SK-MEL-5 (cell line): Measurements from ENCODE around the gene MYBPC1. TPM values are rescaled to one million over a fixed set of nuclear protein-coding genes. Genes with fewer than 3 reads are reported as not detected.
"Not testable (repeated sequence)": the region's sequence is repeated elsewhere in the genome, so short reads cannot be mapped to it uniquely, and the experiment has no call there.

ENCODE experiments used
- DNase-seq: peaks from one replicate; pipeline ENCODE4 v3.0.0-alpha.2; 2016; ENCODE audit warnings: low read depth, low spot score
- in situ Hi-C: cut with HindIII; loops from 2 replicates; pipeline ENCODE4 v1.10.0; 2016; ENCODE audit warnings: low sequenced_read_pairs, high pct_unique_total_duplicates, low pct_unique_long_range_greater_than_20kb
- total RNA-seq: library from RNA; depleted of rRNA; stranded (reverse); fragments of >200 nt; shearing (Covaris generic); gene quantifications from 2 replicates; pipeline ENCODE4 v1.2.3, GENCODE V29; 2014

The MYBPC1 gene
- total RNA-seq, 1 experiment from 2014 or later, result not detected

DNA sequence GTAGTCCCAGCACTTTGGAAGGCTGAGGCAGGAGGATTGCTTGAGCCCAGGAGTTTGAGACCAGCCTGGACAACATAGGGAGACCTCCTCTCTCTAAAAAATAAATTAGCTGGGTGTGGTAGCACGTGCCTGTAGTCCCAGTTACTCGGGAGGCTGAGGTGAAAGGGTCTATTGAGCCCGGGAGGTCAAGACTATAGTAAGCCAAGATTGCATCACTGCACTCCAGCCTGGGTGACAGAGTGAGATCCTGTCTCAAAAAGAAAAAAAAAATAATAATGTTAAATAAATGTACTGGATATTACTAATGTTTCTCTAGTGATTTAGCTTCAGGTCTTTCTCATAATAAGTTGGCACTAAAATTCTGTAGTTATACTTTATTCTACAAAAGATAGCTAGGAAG, 81.7 kb downstream of the MYBPC1 start:
- in situ Hi-C loops, DNase-seq: not testable (repeated sequence)

DNA sequence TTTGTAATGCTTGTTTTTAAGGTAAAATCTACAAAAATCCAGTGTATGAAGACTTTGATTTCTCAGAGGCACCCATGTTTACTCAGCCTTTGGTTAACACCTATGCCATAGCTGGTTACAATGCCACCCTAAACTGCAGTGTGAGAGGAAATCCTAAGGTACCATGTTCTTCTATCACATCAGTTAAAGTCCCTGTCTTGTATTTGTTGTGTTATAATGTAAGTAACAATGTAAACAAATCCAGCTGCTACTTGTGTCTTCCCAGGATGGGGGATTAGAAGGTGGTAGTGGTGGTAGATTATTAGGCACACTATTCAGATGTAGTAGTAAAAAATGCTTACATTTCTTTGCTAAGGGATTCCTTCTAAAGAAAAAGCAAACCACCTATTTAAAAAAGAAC, 83.3 kb downstream of the MYBPC1 start:
- in situ Hi-C loops, result no loop called here
- no peak for DNase-seq

DNA sequence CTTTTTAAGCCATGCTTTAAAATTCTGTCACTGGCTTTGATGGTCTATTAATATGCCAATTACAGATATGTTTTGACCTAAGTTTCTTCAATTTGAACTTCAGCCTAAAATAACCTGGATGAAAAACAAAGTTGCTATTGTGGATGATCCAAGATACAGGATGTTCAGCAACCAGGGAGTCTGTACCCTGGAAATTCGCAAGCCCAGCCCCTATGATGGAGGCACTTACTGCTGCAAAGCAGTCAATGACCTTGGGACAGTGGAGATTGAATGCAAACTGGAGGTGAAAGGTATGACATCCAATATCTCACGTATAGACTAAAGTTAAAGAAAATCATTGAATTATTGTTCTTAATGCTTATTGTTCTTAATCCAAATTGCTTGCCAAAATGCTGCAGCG, 85.5 kb downstream of the MYBPC1 start:
- in situ Hi-C loops, result no loop called here
- DNase-seq, result no peak

- DNase-seq, result no peak
- in situ Hi-C loops, result no loop called here
These were observed 85.9 kb downstream of the MYBPC1 start for GRCh38 chr12:101680647-101681046.

DNA sequence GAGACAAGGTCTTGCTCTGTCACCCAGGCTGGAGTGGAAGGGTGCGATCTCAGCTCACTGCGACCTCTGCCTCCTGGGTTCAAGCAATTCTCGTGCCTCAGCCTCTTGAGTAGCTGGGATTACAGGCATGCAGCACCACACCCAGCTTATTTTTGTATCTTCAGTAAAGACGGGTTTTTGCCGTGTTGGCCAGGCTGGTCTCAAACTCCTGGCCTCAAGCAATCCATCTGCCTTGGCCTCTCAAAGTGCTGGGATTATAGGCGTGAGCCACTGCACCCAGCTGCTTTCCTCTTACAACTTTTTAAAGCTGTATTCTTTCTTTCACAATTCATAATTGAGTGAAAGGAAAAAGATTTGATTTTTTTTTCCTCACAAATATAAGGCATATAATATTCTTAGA, 86.9 kb downstream of the MYBPC1 start:
- DNase-seq, result not testable (repeated sequence)

DNA sequence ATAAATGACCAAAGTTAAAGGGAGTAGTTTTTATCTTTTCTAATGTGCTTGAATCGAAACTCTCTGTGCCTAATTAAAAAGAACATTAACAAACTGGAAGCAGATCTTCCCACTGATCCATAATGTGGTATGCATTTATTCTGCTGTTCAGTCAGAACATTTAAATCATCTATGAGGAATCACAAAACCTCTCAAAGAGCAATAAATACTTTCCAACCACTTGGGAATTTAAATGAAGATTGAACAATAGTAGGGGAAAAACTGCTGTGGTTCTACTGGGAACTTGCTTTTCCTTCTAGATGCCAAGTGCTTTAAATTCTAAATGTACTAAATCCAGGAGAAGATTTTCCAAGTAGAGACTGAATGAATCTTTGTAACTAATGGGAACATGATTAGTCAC, 90.3 kb downstream of the MYBPC1 start:
- no peak for DNase-seq
- in situ Hi-C loops, result no loop called here

More for the DNA sequence above, 86.9 kb downstream of the MYBPC1 start:
- in situ Hi-C loops, result not testable (repeated sequence)

GRCh38 chr12:101686176-101686575, 91.4 kb downstream of the MYBPC1 start:
- in situ Hi-C loops, result no loop called here
- no peak for DNase-seq

- in situ Hi-C loops, result no loop called here
- DNase-seq, result no peak
These were observed 95.8 kb downstream of the MYBPC1 start for GRCh38 chr12:101690544-101691098.

DNA sequence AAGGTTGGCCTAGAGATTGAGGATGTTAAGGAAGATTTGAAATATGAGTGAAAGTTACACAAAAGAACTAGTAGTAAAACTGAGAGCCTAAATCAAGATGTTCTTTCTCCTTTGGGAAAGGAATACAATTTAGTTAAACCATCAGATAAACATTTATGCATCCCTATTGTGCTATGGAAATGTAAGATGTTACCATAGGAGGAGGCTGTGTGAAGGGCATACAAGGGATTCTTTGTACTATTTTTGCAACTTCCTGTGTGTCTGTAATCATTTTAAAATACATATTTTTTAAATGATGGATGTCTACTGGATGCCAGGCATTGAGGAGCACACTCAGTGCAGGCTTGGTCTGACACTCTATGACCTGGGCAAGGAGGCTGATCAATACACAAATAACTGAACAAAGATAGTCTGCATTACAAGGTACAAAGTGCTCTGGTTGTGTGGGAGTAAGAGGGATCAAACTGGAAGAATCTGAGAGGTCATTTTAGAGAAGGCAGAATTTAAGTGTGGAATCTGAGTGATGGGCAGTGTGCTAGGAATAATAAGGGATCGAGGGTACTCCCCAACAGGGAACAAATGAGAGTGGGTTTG, 96.8 kb downstream of the MYBPC1 start:
- in situ Hi-C loops, result no loop called here
- no peak for DNase-seq

DNA sequence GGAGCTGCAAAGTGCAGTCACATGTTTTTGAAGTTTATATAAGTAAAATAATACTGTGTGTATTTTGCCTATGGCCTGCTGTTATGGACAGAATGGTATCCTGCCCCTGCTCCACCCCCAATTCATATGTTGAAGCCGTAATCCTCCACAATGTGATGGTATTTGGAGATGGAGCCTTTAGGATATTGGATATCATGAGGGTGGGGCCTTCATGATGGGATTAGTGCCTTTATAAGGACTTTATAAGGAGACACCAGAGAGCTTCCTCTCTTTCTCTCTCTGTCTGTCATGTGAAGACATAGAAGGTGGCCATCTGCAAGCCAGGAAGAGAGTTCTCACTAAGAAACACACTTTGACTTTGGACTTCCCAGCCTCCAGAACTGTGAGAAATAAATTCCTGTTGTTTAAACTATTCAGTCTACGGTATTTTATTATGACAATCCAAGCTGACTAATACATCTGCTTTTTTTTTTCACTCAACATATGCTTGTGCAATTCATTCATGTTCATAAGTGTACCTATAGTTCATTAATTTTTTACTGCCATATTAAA, 99.6 kb downstream of the MYBPC1 start:
- in situ Hi-C loops, result no loop called here
- no peak for DNase-seq

- DNase-seq, result no peak
- in situ Hi-C loops, result no loop called here
These were observed 100.2 kb downstream of the MYBPC1 start for GRCh38 chr12:101694986-101695385.

GRCh38 chr12:101695706-101696105, 100.9 kb downstream of the MYBPC1 start:
- in situ Hi-C loops, result no loop called here
- no peak for DNase-seq

- in situ Hi-C loops, result no loop called here
- DNase-seq, result no peak
These were observed 101.8 kb downstream of the MYBPC1 start for GRCh38 chr12:101696251-101697196.

- in situ Hi-C loops, result no loop called here
- peak; percentile 48 for DNase-seq
These were observed 102.6 kb downstream of the MYBPC1 start, which contains the start of gene CHPT1 for GRCh38 chr12:101697197-101697929. CHPT1 (plus strand) TSS chr12:101697640; CDS start chr12:101697862, 222 bp downstream.

GRCh38 chr12:101697930-101698799, 103.4 kb downstream of the MYBPC1 start:
- in situ Hi-C loops, result no loop called here
- DNase-seq, result peak; percentile 45

- in situ Hi-C loops, result no loop called here
These were observed 104.1 kb downstream of the MYBPC1 start for GRCh38 chr12:101698800-101699347.

More at GRCh38 chr12:101698800-101699347, 104.1 kb downstream of the MYBPC1 start:
- DNase-seq, result peak; percentile 37
